ENCODE data around the gene KATNAL1.

DNA sequence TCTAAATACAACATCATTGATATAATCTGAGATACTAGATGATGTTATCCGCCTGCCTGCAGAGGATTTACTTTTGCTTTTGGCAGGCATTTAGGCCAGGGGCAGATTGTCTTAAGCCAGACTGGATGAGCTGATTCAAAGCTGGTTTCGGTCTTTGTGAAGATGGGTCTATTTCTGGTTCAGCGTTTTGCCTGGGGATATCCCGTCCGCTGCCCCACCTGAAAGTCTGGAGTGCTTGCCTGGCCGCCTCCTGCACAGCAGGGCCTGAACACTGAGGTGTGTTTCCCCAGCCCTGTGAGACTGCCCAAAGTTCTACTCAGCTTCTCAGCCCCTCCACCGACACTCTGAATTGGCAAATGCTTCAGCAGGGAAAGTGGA is 149.7 kb downstream of the KATNAL1 start:
- TF ChIP-seq, protein P1, sequence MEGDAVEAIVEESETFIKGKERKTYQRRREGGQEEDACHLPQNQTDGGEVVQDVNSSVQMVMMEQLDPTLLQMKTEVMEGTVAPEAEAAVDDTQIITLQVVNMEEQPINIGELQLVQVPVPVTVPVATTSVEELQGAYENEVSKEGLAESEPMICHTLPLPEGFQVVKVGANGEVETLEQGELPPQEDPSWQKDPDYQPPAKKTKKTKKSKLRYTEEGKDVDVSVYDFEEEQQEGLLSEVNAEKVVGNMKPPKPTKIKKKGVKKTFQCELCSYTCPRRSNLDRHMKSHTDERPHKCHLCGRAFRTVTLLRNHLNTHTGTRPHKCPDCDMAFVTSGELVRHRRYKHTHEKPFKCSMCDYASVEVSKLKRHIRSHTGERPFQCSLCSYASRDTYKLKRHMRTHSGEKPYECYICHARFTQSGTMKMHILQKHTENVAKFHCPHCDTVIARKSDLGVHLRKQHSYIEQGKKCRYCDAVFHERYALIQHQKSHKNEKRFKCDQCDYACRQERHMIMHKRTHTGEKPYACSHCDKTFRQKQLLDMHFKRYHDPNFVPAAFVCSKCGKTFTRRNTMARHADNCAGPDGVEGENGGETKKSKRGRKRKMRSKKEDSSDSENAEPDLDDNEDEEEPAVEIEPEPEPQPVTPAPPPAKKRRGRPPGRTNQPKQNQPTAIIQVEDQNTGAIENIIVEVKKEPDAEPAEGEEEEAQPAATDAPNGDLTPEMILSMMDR (IDR thresholded peaks at IDR 0.05) = no peak
- TF ChIP-seq GATA2 (CRISPR knock-in tag; IDR thresholded peaks at IDR 0.05) = no peak
- TF ChIP-seq RFX5 (IDR thresholded peaks at IDR 0.05; ENCODE audit: low read length) = no peak
- TF ChIP-seq, protein P2, sequence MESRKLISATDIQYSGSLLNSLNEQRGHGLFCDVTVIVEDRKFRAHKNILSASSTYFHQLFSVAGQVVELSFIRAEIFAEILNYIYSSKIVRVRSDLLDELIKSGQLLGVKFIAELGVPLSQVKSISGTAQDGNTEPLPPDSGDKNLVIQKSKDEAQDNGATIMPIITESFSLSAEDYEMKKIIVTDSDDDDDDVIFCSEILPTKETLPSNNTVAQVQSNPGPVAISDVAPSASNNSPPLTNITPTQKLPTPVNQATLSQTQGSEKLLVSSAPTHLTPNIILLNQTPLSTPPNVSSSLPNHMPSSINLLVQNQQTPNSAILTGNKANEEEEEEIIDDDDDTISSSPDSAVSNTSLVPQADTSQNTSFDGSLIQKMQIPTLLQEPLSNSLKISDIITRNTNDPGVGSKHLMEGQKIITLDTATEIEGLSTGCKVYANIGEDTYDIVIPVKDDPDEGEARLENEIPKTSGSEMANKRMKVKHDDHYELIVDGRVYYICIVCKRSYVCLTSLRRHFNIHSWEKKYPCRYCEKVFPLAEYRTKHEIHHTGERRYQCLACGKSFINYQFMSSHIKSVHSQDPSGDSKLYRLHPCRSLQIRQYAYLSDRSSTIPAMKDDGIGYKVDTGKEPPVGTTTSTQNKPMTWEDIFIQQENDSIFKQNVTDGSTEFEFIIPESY (IDR thresholded peaks at IDR 0.05; ENCODE audit: borderline replicate concordance, low read depth) = no peak
- TF ChIP-seq, protein P3, sequence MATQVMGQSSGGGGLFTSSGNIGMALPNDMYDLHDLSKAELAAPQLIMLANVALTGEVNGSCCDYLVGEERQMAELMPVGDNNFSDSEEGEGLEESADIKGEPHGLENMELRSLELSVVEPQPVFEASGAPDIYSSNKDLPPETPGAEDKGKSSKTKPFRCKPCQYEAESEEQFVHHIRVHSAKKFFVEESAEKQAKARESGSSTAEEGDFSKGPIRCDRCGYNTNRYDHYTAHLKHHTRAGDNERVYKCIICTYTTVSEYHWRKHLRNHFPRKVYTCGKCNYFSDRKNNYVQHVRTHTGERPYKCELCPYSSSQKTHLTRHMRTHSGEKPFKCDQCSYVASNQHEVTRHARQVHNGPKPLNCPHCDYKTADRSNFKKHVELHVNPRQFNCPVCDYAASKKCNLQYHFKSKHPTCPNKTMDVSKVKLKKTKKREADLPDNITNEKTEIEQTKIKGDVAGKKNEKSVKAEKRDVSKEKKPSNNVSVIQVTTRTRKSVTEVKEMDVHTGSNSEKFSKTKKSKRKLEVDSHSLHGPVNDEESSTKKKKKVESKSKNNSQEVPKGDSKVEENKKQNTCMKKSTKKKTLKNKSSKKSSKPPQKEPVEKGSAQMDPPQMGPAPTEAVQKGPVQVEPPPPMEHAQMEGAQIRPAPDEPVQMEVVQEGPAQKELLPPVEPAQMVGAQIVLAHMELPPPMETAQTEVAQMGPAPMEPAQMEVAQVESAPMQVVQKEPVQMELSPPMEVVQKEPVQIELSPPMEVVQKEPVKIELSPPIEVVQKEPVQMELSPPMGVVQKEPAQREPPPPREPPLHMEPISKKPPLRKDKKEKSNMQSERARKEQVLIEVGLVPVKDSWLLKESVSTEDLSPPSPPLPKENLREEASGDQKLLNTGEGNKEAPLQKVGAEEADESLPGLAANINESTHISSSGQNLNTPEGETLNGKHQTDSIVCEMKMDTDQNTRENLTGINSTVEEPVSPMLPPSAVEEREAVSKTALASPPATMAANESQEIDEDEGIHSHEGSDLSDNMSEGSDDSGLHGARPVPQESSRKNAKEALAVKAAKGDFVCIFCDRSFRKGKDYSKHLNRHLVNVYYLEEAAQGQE (IDR thresholded peaks at IDR 0.05; ENCODE audit: low read depth, low read length) = no peak
